HG03342 (cell line): Measurements from ENCODE around the gene MLYCD.
"Not testable (repeated sequence)": the region's sequence is repeated elsewhere in the genome, so short reads cannot be mapped to it uniquely, and the experiment has no call there.

ENCODE experiments used
- ATAC-seq: cut with Tn5 transposase; IDR thresholded peaks from one replicate; pipeline ENCODE4 v1.9.1; 2021; ENCODE audit warnings: mild to moderate bottlenecking, moderate library complexity; ENCODE audit not compliant: unreplicated experiment

Gene MLYCD

GRCh38 chr16:83939266-83939855 is 40.4 kb downstream of the MLYCD start:
- no peak for ATAC-seq

GRCh38 chr16:83940119-83940518 is 41.2 kb downstream of the MLYCD start:
- no peak for ATAC-seq

GRCh38 chr16:83940630-83941378 is 41.9 kb downstream of the MLYCD start:
- ATAC-seq = no peak

DNA sequence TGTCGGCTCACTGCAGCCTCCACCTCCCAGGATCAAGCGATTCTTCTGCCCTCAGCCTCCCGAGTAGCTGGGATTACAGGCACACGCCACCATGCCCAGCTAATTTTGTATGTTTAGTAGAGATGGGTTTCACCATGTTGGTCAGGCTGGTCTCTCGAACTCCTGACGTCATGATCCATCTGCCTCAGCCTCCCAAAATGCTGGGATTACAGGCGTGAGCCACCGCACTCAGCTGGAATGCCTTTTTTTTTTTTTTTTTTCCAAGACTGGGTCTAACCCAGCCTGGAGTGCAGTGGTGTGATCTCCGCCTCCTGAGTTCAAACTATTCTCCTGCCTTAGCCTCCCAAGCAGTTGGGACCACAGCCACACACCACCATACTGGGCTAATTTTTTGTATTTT is 42.6 kb downstream of the MLYCD start:
- ATAC-seq = not testable (repeated sequence)

- no peak for ATAC-seq
Measured at GRCh38 chr16:83942074-83942473, 43.2 kb downstream of the MLYCD start.

- ATAC-seq = no peak
Measured at GRCh38 chr16:83942815-83943515, 44.0 kb downstream of the MLYCD start.

DNA sequence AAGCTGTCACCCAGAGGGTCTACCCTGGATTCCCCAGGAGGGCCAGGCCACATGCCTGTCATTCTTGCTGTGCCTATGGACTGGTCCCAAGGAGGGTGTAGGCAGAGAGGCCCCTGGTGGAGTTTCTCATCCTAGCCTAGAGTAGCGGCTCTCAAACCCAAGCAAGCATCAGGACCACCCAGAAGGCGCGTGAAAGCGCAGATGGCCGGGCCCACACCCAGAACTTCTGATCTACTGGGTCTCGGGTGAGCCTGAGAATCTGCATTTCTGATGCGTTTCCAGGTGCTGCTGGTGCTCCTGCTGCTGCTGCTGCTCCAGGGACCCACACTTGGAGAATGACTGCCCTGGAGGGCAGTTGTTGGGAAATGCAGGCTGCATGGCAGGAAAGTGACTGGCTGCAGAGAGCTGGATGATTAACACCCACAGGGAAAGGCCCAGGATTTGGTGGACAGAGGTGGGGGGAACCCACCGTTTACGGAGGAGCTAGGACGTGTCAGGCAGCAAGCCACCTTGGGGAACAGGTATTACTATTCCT is 44.7 kb downstream of the MLYCD start:
- no peak for ATAC-seq

DNA sequence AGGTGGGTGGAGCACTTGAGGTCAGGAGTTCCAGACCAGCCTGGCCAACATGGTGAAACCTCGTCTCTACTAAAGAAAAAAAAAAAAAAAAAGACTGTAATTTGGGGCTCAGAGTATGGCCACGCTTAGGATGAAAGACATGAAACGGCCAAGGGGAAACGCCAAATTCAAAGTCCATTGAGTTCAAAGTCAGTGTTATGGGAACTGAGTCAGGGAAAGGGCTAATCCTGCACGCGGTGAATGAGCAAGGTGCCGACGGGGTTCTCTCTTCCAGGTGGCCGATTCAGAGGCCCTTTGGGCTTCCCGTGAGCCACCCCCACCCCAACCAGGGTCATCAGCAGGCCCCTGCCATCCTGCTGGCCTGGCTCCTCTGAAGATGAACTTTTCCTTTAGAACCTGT is 46.7 kb downstream of the MLYCD start:
- no peak for ATAC-seq

DNA sequence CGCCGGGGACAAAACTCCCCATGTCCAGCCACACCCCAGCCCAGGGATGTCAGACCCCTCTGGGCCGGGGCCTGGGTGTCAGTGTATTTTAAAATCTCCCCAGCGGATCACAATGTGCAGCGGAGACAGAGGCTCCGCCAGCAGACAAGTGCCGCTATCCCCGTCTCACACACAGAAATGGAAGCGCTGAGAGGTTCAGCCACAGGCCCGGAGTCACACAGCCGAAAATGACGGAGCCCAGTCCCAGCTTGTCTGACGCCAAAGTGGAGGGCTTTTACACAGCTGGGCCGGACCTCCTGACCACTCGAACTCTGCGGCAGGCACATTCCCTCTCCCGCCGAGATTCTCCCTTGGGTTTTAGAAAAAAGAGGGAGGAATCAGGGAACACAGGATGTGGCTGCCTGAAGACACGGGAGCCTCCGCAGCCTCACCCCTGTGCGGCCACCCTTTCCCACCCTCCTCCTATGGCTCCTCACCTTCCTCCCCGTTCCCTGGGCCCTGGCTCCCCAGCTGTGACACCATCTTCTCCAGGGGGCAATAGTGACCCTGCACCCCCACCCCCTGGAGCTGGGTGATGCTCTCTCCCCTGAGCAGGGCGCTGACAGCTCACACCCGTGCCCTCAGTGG is 47.4 kb downstream of the MLYCD start:
- ATAC-seq = no peak

DNA sequence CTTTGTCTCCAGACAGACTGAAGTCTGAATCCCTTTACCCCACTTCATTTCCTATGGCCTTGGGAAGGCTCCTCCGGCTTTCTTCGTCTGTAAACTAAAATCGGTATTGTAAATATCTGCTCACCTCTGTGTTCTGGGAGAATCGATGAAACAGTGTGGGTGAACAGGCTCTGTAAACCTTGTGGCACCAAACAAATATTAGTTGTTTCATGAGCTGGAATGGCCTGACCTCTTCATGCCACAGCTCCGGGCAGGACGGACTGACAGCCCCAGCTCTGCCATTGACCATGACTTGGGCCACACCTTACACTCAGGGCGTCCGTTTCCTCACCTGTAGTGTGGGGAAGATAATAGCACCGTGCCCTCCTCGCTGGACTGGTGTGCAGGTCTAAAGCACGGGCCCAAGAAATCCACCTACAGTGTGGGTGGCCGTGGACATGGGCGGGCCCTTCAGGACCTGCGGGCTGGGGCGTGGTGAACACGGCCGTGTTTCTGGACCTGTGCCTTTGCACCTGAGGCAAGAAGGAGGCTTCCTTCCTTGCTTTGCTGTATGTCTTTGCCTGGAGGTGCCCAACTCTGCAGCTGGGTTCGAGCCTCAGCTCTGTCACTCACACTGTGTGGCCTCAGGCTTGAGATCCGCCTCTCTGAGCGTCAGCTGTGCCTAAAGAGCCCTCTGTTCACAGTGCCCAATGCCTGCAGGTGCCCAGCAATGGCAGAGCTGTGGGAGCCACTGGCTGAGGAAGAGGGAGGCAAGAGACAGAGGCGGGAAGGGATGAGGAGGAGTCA is 48.1 kb downstream of the MLYCD start:
- no peak for ATAC-seq

- ATAC-seq = no peak
Measured at GRCh38 chr16:83947642-83948234, 48.8 kb downstream of the MLYCD start.

DNA sequence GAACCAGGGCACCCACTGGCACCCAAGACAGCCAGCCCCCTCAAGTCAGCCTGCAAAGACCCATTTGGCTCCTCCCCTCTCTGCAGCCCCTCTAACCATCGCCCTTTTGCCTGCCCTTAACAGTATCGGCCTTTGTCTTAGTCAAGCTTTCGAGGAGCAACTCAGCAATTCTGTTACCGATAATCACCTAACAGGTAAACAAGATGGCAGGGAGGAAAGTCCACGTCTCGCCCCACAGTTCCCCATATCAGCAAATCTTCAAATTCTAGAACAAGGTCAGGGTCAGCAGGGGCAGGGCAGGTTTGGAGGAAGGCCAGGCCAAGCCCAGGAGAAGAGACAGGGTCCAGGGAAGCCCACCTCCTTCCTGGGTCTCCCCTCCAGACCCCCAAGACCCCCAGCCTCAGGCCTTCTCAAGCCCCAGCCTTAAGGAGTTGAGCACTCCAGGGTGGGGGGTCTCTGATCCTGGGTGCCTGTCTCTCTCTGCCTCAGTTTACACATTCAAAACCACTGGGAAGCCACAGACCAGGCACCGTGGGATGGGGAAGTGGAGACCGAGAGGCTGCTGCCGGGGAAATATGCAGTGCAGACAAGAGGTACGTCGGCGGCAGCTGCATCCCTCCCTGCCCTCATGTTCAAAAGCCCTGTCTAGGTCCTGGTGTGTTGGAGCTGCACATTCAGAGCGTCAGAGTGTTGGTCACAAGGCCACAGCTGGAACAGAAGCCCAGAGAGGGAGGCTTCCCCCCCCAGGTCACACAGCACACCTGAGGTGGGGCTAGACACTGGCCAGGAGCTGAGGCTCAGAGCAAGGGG is 50.2 kb downstream of the MLYCD start:
- no peak for ATAC-seq

DNA sequence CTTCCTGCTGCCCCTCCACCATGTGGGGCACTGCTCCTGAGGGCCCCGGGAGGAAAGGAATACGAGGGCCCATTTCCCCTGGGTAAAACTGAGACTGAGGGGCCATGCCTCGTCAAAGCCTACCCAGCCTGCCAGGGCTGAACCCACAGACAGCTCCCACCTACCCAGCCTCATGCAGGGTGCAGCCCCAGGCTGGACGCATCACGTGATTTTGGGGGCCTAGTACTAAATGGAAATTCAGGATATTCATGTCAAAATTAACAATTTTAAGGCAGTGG is 50.7 kb downstream of the MLYCD start:
- no peak for ATAC-seq

DNA sequence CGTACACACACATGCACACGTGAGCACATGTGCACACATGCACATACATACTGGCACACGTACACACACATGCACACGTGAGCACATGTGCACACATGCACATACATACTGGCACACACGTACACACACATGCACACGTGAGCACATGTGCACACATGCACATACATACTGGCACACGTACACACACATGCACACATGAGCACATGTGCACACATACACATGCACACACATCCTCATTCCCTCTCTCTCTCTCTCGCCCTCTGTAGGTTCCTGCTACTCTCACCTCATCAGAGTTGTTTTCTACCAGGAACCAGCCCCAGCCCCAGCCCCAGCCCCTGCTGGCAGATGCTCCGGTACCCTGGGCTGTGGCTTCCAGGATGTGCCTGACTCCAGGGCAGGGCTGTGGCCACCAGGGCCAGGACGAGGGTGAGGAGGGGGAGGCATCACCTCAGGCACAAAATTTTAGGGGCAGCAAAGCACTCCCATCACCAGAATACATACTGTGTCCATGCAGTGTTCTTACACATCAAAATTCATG is 52.0 kb downstream of the MLYCD start:
- ATAC-seq = not testable (repeated sequence)

DNA sequence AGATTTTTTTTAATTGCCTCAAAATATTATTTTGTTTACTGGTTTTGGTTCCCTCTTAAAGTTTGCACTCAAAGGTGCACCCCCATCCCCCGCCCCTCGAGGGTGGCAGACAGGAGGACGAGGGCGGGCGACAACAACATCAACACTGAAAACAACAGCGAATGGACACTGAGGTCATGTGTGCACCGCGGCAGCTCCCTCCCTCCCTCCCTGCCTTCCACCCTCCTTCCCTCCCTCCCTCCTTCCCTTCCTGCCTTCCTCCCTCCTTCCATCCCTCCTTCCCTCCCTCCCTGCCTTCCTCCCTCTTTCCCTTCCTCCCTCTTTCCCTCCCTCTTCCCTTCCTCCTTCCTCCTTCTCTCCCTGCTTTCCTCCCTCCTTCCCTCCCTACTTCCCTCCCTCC is 52.6 kb downstream of the MLYCD start:
- no peak for ATAC-seq

GRCh38 chr16:83952587-83952939 is 53.6 kb downstream of the MLYCD start:
- no peak for ATAC-seq

DNA sequence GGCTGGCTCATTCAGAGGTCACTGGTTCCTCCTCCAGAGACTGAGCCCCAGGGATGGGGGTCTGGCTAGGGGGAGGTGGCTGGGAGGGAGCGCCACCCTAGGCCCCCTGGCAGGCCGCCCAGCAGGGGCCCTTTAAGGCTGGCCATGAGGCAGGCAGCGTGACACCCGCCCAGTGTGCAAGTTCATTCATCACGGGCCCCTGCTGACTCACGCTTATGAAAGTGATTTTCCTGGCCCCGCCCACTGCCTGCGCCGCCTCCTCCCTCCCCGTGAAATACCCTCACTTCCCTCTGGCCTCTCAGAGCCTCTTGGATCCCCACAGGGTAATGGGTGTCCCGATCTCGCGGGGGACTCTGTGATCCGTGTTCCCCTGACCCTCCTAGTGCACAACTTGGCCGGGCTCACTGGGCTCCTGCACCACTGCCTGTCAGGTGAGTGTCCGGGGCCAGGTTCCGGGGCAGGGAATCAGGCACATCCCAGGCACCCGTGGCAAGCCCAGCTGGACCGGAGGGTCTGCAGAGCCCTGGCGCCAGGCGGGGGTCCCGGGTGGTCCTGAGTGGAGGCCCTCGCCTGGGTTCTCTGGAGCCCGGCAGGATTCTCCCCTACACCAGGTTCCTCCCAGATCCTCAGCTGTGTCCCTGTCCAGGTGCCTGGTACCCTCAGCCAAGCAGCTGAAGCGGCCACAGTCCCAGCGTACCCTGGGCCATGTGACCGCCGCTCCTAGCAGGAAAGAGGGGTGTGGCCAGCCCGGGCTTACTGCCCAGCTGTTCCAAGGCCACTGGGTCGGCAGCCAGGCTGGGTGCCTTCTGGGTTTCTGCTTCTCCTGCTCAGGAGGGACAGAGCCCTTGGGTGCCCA is 54.3 kb downstream of the MLYCD start, which contains the start of gene OSGIN1:
OSGIN1 (plus strand) TSS at position 301 of the 856 bp plus-strand sequence. CDS start 4,432 bp downstream, outside the sequence.
- ATAC-seq = peak; percentile 81

DNA sequence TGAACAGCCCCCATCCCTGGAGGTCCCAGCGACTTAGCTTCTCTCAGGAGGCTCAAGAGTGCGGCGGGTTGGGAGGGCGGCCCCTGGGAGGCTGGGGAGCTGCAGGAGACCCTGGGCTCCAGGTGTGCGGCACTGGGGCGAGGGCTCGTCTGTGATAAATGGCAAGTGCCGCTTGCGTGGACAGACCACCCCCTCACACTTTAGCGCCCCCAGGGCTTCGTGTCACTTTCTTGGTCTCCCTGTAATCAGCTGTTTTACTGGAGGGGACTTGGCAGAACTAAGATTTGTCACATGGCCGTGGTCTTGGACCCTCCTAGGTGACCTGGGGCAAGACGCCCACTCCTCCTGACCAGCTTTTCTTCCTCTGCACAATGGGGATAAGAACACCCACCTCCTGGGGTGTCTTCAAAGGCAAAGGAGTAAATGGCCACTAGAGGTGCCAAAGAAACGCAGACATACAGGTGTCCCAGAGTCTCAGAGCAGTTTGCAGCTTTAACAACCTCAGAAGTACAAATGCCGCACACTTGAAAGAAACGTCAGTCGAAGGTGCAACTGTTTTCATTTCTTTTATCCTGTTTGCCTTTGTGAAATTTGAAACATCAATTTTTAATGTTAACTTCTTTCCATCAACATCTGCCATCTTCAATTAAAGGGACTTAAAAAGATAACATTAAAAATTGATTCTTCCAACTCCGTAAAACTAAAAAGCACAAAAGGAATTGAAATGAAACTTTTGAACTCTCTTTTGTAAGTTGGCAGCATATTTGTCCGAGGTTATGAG is 55.1 kb downstream of the MLYCD start:
- no peak for ATAC-seq
